HS-5 (cell line): ENCODE results near the gene PGGHG.
"Not testable (repeated sequence)": the region's sequence is repeated elsewhere in the genome, so short reads cannot be mapped to it uniquely, and the experiment has no call there.

ENCODE experiments used
- DNase-seq: peaks from one replicate; pipeline ENCODE4 v3.0.0-alpha.2; 2012; ENCODE audit warnings: low read depth

Gene PGGHG

GRCh38 chr11:313787-314553, 25.0 kb downstream of the PGGHG start, which contains the start of gene IFITM1:
Gene IFITM1, plus strand, starts transcription at chr11:314040. Its CDS starts 131 bp downstream, at chr11:314171.
- no peak for DNase-seq

GRCh38 chr11:314554-314875, 25.6 kb downstream of the PGGHG start:
- not testable (repeated sequence) for DNase-seq

GRCh38 chr11:315051-315481, 26.1 kb downstream of the PGGHG start:
- no peak for DNase-seq

- DNase-seq, result no peak
Observed at GRCh38 chr11:315516-315994, 26.6 kb downstream of the PGGHG start.

DNA sequence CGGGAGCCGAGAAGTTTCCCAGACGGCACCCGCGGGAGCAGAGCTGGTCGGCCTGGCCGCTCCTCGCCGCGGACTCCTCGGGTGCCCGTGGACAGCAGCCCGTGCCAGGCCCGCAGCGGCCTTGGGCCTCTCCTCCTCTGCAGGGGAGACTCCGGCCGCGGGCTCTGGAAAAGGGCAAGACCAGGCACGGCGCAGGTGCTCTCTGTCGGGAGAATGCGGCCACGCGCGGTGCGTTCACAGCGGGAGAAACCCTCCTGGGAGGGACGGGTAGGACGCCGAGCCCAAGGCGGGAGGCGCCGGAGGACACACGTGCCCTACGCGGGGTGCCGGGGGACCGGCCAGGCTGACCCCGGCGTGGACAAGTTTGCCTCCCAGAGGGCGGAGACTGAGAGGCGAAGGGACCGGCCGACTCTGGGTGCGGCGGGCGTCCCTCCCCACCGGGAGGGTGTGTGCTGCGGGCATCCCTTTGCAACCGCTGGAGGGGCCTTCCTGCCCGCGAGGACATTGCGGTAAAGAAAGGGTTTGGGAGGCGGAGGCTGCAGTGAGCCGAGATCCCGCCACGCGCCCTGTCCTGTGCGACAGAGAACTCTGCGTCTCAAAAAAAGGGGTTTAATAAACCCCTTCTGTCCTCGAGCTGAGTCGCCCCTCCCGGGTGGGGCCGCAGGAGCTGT, 27.2 kb downstream of the PGGHG start:
- DNase-seq, result no peak

GRCh38 chr11:316891-317301, 28.0 kb downstream of the PGGHG start:
- no peak for DNase-seq

DNA sequence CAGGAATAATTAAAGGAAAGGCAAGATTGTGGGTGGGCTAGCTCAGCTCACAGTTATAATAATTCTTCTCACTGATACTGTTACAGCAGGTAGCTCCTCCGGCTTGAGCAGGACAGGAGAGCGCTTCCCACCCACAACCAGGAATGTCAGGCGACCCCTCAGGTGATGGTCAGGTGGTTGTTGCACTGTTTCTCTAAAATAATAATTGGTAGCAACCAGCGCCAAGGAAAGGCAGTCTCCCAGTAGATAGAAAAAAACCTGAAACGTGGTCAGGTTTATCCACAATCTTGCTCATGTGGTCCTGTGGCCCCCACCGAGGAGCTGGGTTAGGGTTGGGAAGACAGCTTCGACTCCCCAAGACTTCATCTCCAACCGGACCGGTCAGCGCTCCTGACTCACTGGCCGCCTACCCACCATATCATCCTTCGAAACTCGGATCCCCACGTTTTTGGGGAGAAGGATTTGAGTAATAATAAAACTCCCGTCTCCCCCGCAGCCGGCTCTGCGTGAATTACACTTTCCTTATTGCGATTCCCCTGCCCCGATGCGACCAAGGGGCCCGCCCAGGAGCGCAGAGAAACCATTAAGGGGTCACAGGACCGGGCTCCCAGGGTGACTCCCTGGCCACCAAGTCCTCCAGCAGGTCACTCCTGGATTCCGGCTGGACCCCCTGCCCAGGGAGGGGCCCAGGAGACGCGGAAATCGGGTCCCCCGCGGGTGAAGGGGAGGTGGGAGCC, 28.9 kb downstream of the PGGHG start:
- not testable (repeated sequence) for DNase-seq

GRCh38 chr11:318405-319120, 29.6 kb downstream of the PGGHG start:
- DNase-seq, result not testable (repeated sequence)

GRCh38 chr11:319121-319887, 30.4 kb downstream of the PGGHG start:
- not testable (repeated sequence) for DNase-seq

GRCh38 chr11:319888-320273, 31.0 kb downstream of the PGGHG start:
- DNase-seq, result not testable (repeated sequence)

GRCh38 chr11:324156-324555, 35.2 kb downstream of the PGGHG start:
- no peak for DNase-seq

DNA sequence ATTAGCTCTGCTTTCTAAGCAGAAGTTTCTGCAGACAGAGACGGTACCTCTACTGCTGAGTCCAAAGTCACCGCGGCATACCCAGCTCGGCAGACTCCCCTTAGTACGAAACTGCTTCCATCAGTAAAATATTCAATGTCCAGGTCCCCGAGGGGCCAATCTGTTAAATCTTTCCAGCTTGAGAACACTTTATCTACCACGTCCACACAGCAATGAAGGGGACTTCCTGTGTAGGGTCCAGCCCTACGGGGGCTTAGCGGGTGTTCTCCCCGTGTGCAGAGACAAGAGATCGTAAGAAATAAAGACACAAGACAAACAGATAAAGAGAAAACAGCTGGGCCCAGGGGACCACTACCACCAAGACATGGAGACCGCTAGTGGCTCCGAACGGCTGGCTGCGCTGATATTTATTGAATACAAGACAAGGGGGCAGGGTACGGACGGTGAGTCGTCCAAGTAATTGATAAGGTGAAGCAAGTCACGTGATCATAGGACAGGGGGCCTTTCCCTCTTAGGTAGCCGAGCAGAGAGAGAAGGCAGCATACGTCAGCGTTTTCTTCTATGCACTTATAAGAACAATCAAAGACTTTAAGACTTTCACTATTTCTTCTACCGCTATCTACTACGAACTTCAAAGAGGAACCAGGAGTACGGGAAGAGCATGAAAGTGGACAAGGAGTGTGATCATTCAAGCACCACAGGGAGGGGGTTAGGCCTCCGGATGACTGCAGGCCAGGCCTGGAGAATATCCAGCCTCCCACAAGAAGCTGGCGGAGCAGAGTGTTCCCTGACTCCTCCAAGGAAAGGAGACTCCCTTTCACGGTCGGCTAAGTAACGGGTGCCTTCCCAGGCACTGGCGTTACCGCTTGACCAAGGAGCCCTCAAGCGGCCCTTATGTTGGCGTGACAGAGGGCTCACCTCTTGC, 35.9 kb downstream of the PGGHG start:
- DNase-seq, result not testable (repeated sequence)

DNA sequence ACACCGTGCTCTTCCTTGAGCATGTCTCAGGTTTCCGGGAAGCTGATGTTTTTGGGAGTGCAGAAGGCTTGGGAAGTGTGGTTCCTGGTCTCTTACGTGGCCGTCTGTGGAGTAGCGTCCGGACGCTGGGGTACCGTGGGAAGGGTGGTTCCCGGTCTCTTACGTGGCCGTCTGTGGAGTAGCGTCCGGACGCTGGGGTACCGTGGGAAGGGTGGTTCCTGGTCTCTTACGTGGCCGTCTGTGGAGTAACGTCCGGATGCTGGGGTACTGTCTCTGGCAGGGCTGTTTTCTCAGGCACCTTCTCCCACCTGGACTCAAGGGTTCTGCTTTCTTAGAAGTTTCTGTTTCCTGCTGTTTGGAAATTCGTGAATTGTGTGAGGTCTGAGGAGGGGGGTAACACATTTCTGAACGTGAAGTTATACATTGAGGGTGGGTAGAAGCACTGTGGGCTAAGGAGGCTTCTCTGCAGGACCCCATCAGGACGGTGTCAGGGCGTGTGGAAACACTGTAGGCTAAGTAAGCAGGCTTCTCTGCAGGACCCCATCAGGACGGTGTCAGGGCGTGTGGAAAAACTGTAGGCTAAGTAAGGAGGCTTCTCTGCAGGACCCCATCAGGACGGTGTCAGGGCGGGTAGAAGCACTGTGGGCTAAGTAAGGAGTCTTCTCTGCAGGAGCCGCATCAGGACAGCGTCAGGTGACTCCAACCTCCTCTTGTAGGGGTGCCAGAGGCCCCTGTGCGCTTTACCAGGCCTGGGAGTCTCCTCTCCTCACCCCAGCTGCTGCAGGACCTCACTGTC, 37.1 kb downstream of the PGGHG start:
- no peak for DNase-seq

GRCh38 chr11:326592-326841, 37.6 kb downstream of the PGGHG start:
- DNase-seq, result no peak

GRCh38 chr11:326842-327580, 38.1 kb downstream of the PGGHG start:
- no peak for DNase-seq

DNA sequence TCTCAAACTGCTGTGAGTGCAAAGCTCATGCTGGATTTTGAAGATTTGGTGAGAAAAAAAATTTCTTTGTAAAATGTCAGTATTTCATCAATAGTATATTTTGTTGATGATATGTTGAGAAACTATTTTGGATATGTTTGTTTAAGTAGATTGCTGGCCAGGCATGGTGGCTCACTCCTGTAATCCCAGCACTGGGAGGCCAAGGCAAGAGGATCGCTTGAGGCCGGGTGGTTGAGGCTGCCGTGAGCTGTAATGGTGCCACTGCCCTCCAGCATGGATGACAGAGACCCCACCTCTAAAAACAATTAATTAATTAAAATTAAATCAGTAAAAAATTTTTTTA, 38.6 kb downstream of the PGGHG start:
- no peak for DNase-seq

- no peak for DNase-seq
Observed at GRCh38 chr11:328012-328411, 39.1 kb downstream of the PGGHG start.

GRCh38 chr11:328516-329100, 39.7 kb downstream of the PGGHG start:
- not testable (repeated sequence) for DNase-seq

- no peak for DNase-seq
Observed at GRCh38 chr11:329886-330253, 40.9 kb downstream of the PGGHG start.
